CD4-positive, alpha-beta T cell (primary cell): ENCODE results near the gene PKP1. TPM values are rescaled to one million over a fixed set of nuclear protein-coding genes. Genes with fewer than 3 reads are reported as not detected.

Experiments used
- ATAC-seq: fragments of 200-7000 bp; cut with Tn5 transposase; one replicate; pipeline ENCODE4 v1.10.0; 2022; ENCODE audit warnings: mild to moderate bottlenecking; ENCODE audit not compliant: poor library complexity
- CTCF ChIA-PET: fragments of 350-600 bp; sonication (Branson Sonifier 250); formaldehyde crosslinking; loops from one replicate; lab custom pipeline; 2021; ENCODE audit warnings: antibody characterized with exemption, inconsistent platforms; lab: Charles Lee
- POLR2A ChIA-PET: fragments of 350-600 bp; sonication (Branson Sonifier 250); formaldehyde crosslinking; loops from one replicate; lab custom pipeline; 2021; ENCODE audit warnings: antibody characterized with exemption, inconsistent platforms; lab: Charles Lee
- DNase-seq, 14 experiments: peaks; one replicate each; pipeline ENCODE4 v3.0.0-alpha.2; 2013 to 2020; ENCODE audit warnings: mixed read lengths in 2 of 14
- H3K27ac ChIP-seq, 2 donors: one replicate each; pipeline versions ENCODE4 v1.5.1 to v1.7.0; 2013; ENCODE audit warnings: low read length in 2 of 2, low read depth in 1 of 2, mild to moderate bottlenecking in 1 of 2
- H3K27me3 ChIP-seq, 2 experiments: 1 replicate in 1 of 2; 2 replicates in 1 of 2; pipeline versions ENCODE4 v1.6.1 to v1.7.0; 2013; ENCODE audit warnings: low read length in 2 of 2, control low read depth in 1 of 2, mild to moderate bottlenecking in 1 of 2, moderate library complexity in 1 of 2; ENCODE audit not compliant: insufficient read depth in 2 of 2, control insufficient read depth in 1 of 2
- H3K36me3 ChIP-seq: one replicate; pipeline ENCODE4 v1.6.1; 2013; ENCODE audit warnings: low read length, control low read depth; ENCODE audit not compliant: insufficient read depth
- H3K4me1 ChIP-seq: one replicate; pipeline ENCODE4 v1.6.1; 2013; ENCODE audit warnings: low read length, control low read depth; ENCODE audit not compliant: insufficient read depth
- H3K4me3 ChIP-seq: one replicate; pipeline ENCODE4 v1.5.1; 2013; ENCODE audit warnings: mild to moderate bottlenecking, low read length, moderate library complexity
- H3K9me3 ChIP-seq, 2 experiments: 1 replicate in 1 of 2; 2 replicates in 1 of 2; pipeline versions ENCODE4 v1.6.1 to v1.7.0; 2013; ENCODE audit warnings: low read length in 2 of 2, mild to moderate bottlenecking in 2 of 2, control low read depth in 1 of 2, moderate library complexity in 1 of 2; ENCODE audit not compliant: control insufficient read depth in 1 of 2, insufficient read depth in 1 of 2
- H3K27ac Mint-ChIP-seq: one replicate; pipeline ENCODE4 v1.8.0; 2020; ENCODE audit warnings: mixed read lengths
- H3K27me3 Mint-ChIP-seq: one replicate; pipeline ENCODE4 v1.8.0; 2021; ENCODE audit warnings: mixed read lengths
- H3K36me3 Mint-ChIP-seq: one replicate; pipeline ENCODE4 v1.8.0; 2021; ENCODE audit warnings: low read depth, mixed read lengths
- H3K4me1 Mint-ChIP-seq: one replicate; pipeline ENCODE4 v1.8.0; 2021; ENCODE audit warnings: low read depth, mixed read lengths
- H3K4me3 Mint-ChIP-seq: one replicate; pipeline ENCODE4 v1.8.0; 2020; ENCODE audit warnings: mild to moderate bottlenecking, mixed read lengths
- H3K9me3 Mint-ChIP-seq: one replicate; pipeline ENCODE4 v1.8.0; 2020; ENCODE audit warnings: mixed read lengths
- intact Hi-C, 2 experiments: fragments of 100-400 bp; cut with DNase I in 1 of 2; cut with micrococcal nuclease in 1 of 2; formaldehyde crosslinking; loops; one replicate each; pipeline versions ENCODE4 v1.15.1 to v1.9.0; 2023 to 2025; cut with DNase I, micrococcal nuclease
- total RNA-seq, 174 experiments: library from RNA in 2 of 174; stranded (reverse) in 2 of 174; gene quantifications; one replicate each; pipeline ENCODE4 v1.2.3 and lab custom pipeline; 2021 to 2026
- TF ChIP-seq, protein P1 (sequence below): fragments of 200-600 bp; IDR thresholded peaks from one replicate; pipeline ENCODE4 v1.8.0; 2022; ENCODE audit warnings: antibody characterized with exemption, mild to moderate bottlenecking

PKP1 gene
- total RNA-seq, 2 experiments from 2014 or later: not detected

DNA sequence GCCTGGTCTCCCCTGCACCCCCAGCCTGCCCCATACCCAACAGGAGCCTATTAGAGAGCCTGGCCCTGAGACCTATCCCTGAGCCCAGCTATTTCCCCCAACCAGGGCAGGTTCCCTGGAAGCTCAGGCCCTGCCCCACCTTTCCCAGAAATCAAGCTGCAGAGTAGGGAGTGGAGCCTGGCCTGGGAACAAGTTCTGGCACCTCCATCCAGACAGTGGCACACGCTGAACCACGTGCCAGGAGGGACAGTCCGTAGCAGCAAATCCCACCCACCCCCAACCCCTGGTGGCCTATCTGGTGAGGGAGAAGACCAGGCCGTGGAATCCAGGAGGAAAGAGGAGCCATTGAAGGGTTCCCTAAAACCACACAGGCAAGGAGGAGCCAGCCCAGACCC, 71.6 kb downstream of the PKP1 start:
- Mint-ChIP-seq H3K27ac (no peak overlapping the region), H3K27me3 (peaks cover 27% of the 10 kb centered on the region), H3K4me1 (no peaks in the 10 kb centered on the region), H3K9me3 (no peaks in the 10 kb centered on the region), H3K4me3 (no peak overlapping the region), H3K36me3 (no peaks in the 10 kb centered on the region)
- ATAC-seq: no peak
- ChIA-PET POLR2A (no interaction called here), CTCF (no interaction called here)
- Histone ChIP-seq H3K9me3 (peaks cover 0 to 4% of the 10 kb centered on the region in 2 experiments), H3K4me1 (no peaks in the 10 kb centered on the region), H3K27me3 (peaks cover 2 to 6% of the 10 kb centered on the region in 2 experiments), H3K27ac (no peak overlapping the region), H3K36me3 (no peaks in the 10 kb centered on the region), H3K4me3 (no peak overlapping the region)
- intact Hi-C loops: loop anchor here in 1 of 2 experiments (2.0 kb wide), 1 partner anchor 26 kb away; no protein-coding TSS in a partner anchor
- DNase-seq: no peak
- TF ChIP-seq, protein P1, sequence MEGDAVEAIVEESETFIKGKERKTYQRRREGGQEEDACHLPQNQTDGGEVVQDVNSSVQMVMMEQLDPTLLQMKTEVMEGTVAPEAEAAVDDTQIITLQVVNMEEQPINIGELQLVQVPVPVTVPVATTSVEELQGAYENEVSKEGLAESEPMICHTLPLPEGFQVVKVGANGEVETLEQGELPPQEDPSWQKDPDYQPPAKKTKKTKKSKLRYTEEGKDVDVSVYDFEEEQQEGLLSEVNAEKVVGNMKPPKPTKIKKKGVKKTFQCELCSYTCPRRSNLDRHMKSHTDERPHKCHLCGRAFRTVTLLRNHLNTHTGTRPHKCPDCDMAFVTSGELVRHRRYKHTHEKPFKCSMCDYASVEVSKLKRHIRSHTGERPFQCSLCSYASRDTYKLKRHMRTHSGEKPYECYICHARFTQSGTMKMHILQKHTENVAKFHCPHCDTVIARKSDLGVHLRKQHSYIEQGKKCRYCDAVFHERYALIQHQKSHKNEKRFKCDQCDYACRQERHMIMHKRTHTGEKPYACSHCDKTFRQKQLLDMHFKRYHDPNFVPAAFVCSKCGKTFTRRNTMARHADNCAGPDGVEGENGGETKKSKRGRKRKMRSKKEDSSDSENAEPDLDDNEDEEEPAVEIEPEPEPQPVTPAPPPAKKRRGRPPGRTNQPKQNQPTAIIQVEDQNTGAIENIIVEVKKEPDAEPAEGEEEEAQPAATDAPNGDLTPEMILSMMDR: no peak

DNA sequence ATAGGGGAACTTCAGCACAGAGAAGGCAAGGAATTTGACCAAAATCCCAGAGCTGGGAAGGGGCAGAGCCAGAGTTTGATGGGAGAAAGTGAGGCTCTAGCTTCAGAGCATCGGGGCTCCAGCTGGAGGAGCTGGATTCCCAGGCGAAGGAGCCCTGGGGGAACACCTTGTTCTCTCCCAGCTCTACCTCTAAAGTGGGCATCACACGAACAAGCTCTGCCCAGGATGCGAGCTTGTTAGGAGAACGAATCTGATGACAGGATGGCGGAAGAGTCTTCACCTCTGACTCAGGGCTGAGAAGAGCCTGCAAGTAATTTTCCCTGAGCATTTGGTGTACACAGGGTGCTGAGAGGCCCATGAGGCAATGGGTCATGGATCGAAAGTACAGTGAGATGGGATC, 72.2 kb downstream of the PKP1 start:
- Mint-ChIP-seq H3K9me3 (no peaks in the 10 kb centered on the region), H3K27ac (no peak overlapping the region), H3K27me3 (peaks cover 33% of the 10 kb centered on the region), H3K36me3 (no peaks in the 10 kb centered on the region), H3K4me3 (no peak overlapping the region), H3K4me1 (no peaks in the 10 kb centered on the region)
- intact Hi-C loops: loop anchor here in 1 of 2 experiments (2.0 kb wide), 1 partner anchor 27 kb away; no protein-coding TSS in a partner anchor
- Histone ChIP-seq H3K27ac (no peak overlapping the region), H3K4me1 (no peaks in the 10 kb centered on the region), H3K36me3 (no peaks in the 10 kb centered on the region), H3K9me3 (peaks cover 0 to 4% of the 10 kb centered on the region in 2 experiments), H3K4me3 (no peak overlapping the region), H3K27me3 (peaks cover 2 to 6% of the 10 kb centered on the region in 2 experiments)
- DNase-seq: no peak
- TF ChIP-seq, protein P1: no peak
- ATAC-seq: no peak
- ChIA-PET POLR2A (no interaction called here), CTCF (no interaction called here)

DNA sequence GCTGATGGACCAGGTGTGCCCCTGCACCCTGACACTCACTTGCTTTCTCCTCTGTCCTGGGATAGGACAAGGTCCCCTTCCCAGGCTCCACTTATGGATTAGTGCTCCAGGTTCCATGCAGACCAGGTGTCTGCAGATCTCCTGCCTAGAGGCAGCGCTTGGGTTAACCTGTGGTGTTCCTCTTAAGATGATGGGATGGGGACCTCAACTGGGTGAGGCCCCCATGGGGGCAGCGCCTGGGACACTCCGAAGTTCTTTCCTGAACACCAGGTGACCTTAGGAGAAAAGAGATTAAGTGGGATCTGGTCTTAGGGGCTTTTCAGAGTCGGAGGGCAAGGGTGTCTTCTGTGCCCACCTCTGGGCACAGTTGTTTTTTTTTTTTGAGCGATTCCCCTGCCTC, 72.9 kb downstream of the PKP1 start:
- H3K9me3 Mint-ChIP-seq: no peaks in the 10 kb centered on the region
- TF ChIP-seq, protein P1: no peak
- ATAC-seq: no peak
- CTCF ChIA-PET: no interaction called here
- POLR2A ChIA-PET: no interaction called here
- no peak overlapping the region for H3K4me3 Mint-ChIP-seq
- Histone ChIP-seq H3K9me3 (peaks cover 0 to 4% of the 10 kb centered on the region in 2 experiments), H3K36me3 (no peaks in the 10 kb centered on the region), H3K27me3 (peaks cover 2 to 6% of the 10 kb centered on the region in 2 experiments), H3K27ac (no peak overlapping the region), H3K4me3 (no peak overlapping the region), H3K4me1 (no peaks in the 10 kb centered on the region)
- H3K36me3 Mint-ChIP-seq: no peaks in the 10 kb centered on the region
- H3K27ac Mint-ChIP-seq: no peak overlapping the region
- intact Hi-C loops: no loop called here
- peaks cover 31% of the 10 kb centered on the region for H3K27me3 Mint-ChIP-seq
- no peaks in the 10 kb centered on the region for H3K4me1 Mint-ChIP-seq
- no peak for DNase-seq
